Activated CD4-positive, alpha-beta memory T cell treated with anti-CD3 and anti-CD28 coated beads for 36 hours (primary cell): Measurements from ENCODE around the gene HOXC5. TPM values are rescaled to one million over a fixed set of nuclear protein-coding genes. Genes with fewer than 3 reads are reported as not detected.
A peak's percentile ranks its signal among the peaks of the same experiment; 100 is the strongest.
"Not testable (repeated sequence)": the region's sequence is repeated elsewhere in the genome, so short reads cannot be mapped to it uniquely, and the experiment has no call there.

ENCODE experiments used
- CTCF ChIA-PET: fragments of 350-600 bp; sonication (Branson Sonifier 250); formaldehyde crosslinking; loops from one replicate; lab custom pipeline; 2021; ENCODE audit warnings: antibody characterized with exemption, inconsistent platforms; lab: Charles Lee
- POLR2A ChIA-PET: fragments of 350-600 bp; sonication (Branson Sonifier 250); formaldehyde crosslinking; loops from one replicate; lab custom pipeline; 2021; ENCODE audit warnings: antibody characterized with exemption; lab: Charles Lee
- DNase-seq: peaks from one replicate; pipeline ENCODE4 v3.0.0-alpha.2; 2020
- H3K27ac Mint-ChIP-seq: one replicate; pipeline ENCODE4 v1.8.0; 2021; ENCODE audit warnings: mixed read lengths
- H3K27me3 Mint-ChIP-seq: one replicate; pipeline ENCODE4 v1.8.0; 2021; ENCODE audit warnings: mixed read lengths
- H3K36me3 Mint-ChIP-seq: one replicate; pipeline ENCODE4 v1.8.0; 2021; ENCODE audit warnings: mixed read lengths
- H3K4me1 Mint-ChIP-seq: one replicate; pipeline ENCODE4 v1.8.0; 2021; ENCODE audit warnings: low read depth, mixed read lengths
- H3K4me3 Mint-ChIP-seq: one replicate; pipeline ENCODE4 v1.8.0; 2021; ENCODE audit warnings: mild to moderate bottlenecking, mixed read lengths
- H3K9me3 Mint-ChIP-seq: one replicate; pipeline ENCODE4 v1.8.0; 2021; ENCODE audit warnings: mixed read lengths
- intact Hi-C: fragments of 100-400 bp; cut with micrococcal nuclease; formaldehyde crosslinking; loops from one replicate; pipeline ENCODE4 v1.15.1; 2023
- total RNA-seq, 2 experiments: library from RNA; stranded (reverse); gene quantifications; one replicate each; pipeline ENCODE4 v1.2.3, GENCODE V29; 2021

HOXC5 gene
- total RNA-seq, 2 experiments from 2014 or later, result not detected

GRCh38 chr12:54068418-54069070 lies 35.7 kb downstream of the HOXC5 start:
- Mint-ChIP-seq H3K4me1 (no peaks in the 10 kb centered on the region), H3K36me3 (no peaks in the 10 kb centered on the region), H3K27me3 (peaks cover 8% of the 10 kb centered on the region), H3K4me3 (no peak overlapping the region), H3K27ac (no peak overlapping the region), H3K9me3 (no peaks in the 10 kb centered on the region)
- ChIA-PET POLR2A (no interaction called here), CTCF (no interaction called here)
- DNase-seq, result no peak
- intact Hi-C loops, result no loop called here

GRCh38 chr12:54071942-54072341 lies 39.1 kb downstream of the HOXC5 start:
- Mint-ChIP-seq H3K4me1 (no peaks in the 10 kb centered on the region), H3K27ac (no peak overlapping the region), H3K9me3 (no peaks in the 10 kb centered on the region), H3K27me3 (peaks cover 2% of the 10 kb centered on the region), H3K36me3 (no peaks in the 10 kb centered on the region), H3K4me3 (no peak overlapping the region)
- POLR2A ChIA-PET, result no interaction called here
- CTCF ChIA-PET, result no interaction called here
- intact Hi-C loops, result no loop called here
- DNase-seq, result no peak

- Mint-ChIP-seq H3K4me1 (no peaks in the 10 kb centered on the region), H3K36me3 (no peaks in the 10 kb centered on the region), H3K4me3 (no peak overlapping the region), H3K9me3 (no peaks in the 10 kb centered on the region), H3K27me3 (peaks cover 2% of the 10 kb centered on the region), H3K27ac (no peak overlapping the region)
- POLR2A ChIA-PET, result no interaction called here
- CTCF ChIA-PET, result no interaction called here
- no peak for DNase-seq
- intact Hi-C loops, result no loop called here
Observed at GRCh38 chr12:54074308-54074707, 41.5 kb downstream of the HOXC5 start.

- H3K9me3 Mint-ChIP-seq, result no peaks in the 10 kb centered on the region
- POLR2A ChIA-PET, result no interaction called here
- H3K4me3 Mint-ChIP-seq, result no peak overlapping the region
- CTCF ChIA-PET, result no interaction called here
- H3K27ac Mint-ChIP-seq, result no peak overlapping the region
- H3K27me3 Mint-ChIP-seq, result peaks cover 2% of the 10 kb centered on the region
- H3K4me1 Mint-ChIP-seq, result no peaks in the 10 kb centered on the region
- no peaks in the 10 kb centered on the region for H3K36me3 Mint-ChIP-seq
- intact Hi-C loops, result no loop called here
- no peak for DNase-seq
Observed at GRCh38 chr12:54075409-54075808, 42.6 kb downstream of the HOXC5 start.

- POLR2A ChIA-PET, result no interaction called here
- Mint-ChIP-seq H3K4me1 (peaks cover under 1% of the 10 kb centered on the region), H3K36me3 (no peaks in the 10 kb centered on the region), H3K27me3 (peaks cover 2% of the 10 kb centered on the region), H3K4me3 (no peak overlapping the region), H3K27ac (no peak overlapping the region), H3K9me3 (no peaks in the 10 kb centered on the region)
- CTCF ChIA-PET, result no interaction called here
- intact Hi-C loops, result no loop called here
- no peak for DNase-seq
Observed at GRCh38 chr12:54075974-54076373, 43.1 kb downstream of the HOXC5 start.

GRCh38 chr12:54077843-54078242 lies 45.0 kb downstream of the HOXC5 start:
- peaks cover 14% of the 10 kb centered on the region for H3K4me1 Mint-ChIP-seq
- intact Hi-C loops, H3K36me3 Mint-ChIP-seq, H3K9me3 Mint-ChIP-seq, H3K4me3 Mint-ChIP-seq, POLR2A ChIA-PET, H3K27ac Mint-ChIP-seq, CTCF ChIA-PET, DNase-seq, H3K27me3 Mint-ChIP-seq: not testable (repeated sequence)

GRCh38 chr12:54079115-54079514 lies 46.3 kb downstream of the HOXC5 start:
- DNase-seq, H3K4me3 Mint-ChIP-seq, CTCF ChIA-PET, H3K36me3 Mint-ChIP-seq, H3K27ac Mint-ChIP-seq, intact Hi-C loops, H3K9me3 Mint-ChIP-seq, POLR2A ChIA-PET: not testable (repeated sequence)
- Mint-ChIP-seq H3K27me3 (peaks cover 11% of the 10 kb centered on the region), H3K4me1 (peaks cover 20% of the 10 kb centered on the region)

GRCh38 chr12:54080008-54080924 lies 47.4 kb downstream of the HOXC5 start:
- H3K27me3 Mint-ChIP-seq, result peaks cover 11% of the 10 kb centered on the region

GRCh38 chr12:54081053-54081514 lies 48.2 kb downstream of the HOXC5 start:
- intact Hi-C loops, H3K9me3 Mint-ChIP-seq, CTCF ChIA-PET, H3K36me3 Mint-ChIP-seq, H3K27ac Mint-ChIP-seq, POLR2A ChIA-PET: not testable (repeated sequence)
- H3K4me3 Mint-ChIP-seq, result peak overlapping the region; percentile 71
- DNase-seq, result peak; percentile 20
- peaks cover 20% of the 10 kb centered on the region for H3K4me1 Mint-ChIP-seq
- peaks cover 14% of the 10 kb centered on the region for H3K27me3 Mint-ChIP-seq

More at GRCh38 chr12:54080008-54080924, 47.4 kb downstream of the HOXC5 start:
- H3K9me3 Mint-ChIP-seq, DNase-seq, H3K4me3 Mint-ChIP-seq, POLR2A ChIA-PET, CTCF ChIA-PET, H3K27ac Mint-ChIP-seq, intact Hi-C loops, H3K36me3 Mint-ChIP-seq: not testable (repeated sequence)
- peaks cover 20% of the 10 kb centered on the region for H3K4me1 Mint-ChIP-seq

- peaks cover 21% of the 10 kb centered on the region for H3K27me3 Mint-ChIP-seq
- H3K9me3 Mint-ChIP-seq, intact Hi-C loops, CTCF ChIA-PET, H3K36me3 Mint-ChIP-seq: not testable (repeated sequence)
- H3K4me1 Mint-ChIP-seq, result peaks cover 20% of the 10 kb centered on the region
- POLR2A ChIA-PET, result interaction anchor here (0.7 kb wide), 1 partner anchor 204 kb away, joined by 4 read pairs; no protein-coding TSS in a partner anchor
- H3K4me3 Mint-ChIP-seq, result peak overlapping the region; percentile 71
- peak overlapping the region; percentile 57 for H3K27ac Mint-ChIP-seq
- DNase-seq, result peak; percentile 23
Observed at GRCh38 chr12:54081581-54082396, 48.9 kb downstream of the HOXC5 start.

GRCh38 chr12:54082397-54082892 lies 49.6 kb downstream of the HOXC5 start:
- DNase-seq, result peak; percentile 46
- Mint-ChIP-seq H3K4me1 (peaks cover 20% of the 10 kb centered on the region), H3K9me3 (no peaks in the 10 kb centered on the region), H3K36me3 (no peaks in the 10 kb centered on the region), H3K27ac (peak overlapping the region; percentile 57), H3K27me3 (peaks cover 21% of the 10 kb centered on the region), H3K4me3 (peak overlapping the region; percentile 71)
- intact Hi-C loops, result no loop called here
- CTCF ChIA-PET, result no interaction called here
- POLR2A ChIA-PET, result interaction anchor here (0.7 kb wide), 1 partner anchor 204 kb away, joined by 4 read pairs; no protein-coding TSS in a partner anchor
